Tibial nerve (tissue), 4 donors: ENCODE data around the gene ZNF254. TPM values are rescaled to one million over a fixed set of nuclear protein-coding genes. Genes with fewer than 3 reads are reported as not detected.

Experiments
- DNase-seq, 2 donors: peaks; one replicate each; pipeline ENCODE4 v3.0.0-alpha.2; 2019; ENCODE audit warnings: low spot score in 2 of 2
- H3K27ac ChIP-seq, 4 donors: fragments of 200-600 bp; sonication (generic) in 3 of 4; one replicate each; pipeline ENCODE4 v1.5.1; 2017 to 2019; ENCODE audit warnings: mild to moderate bottlenecking in 1 of 4
- H3K27me3 ChIP-seq, 2 donors: fragments of 200-600 bp; sonication (generic) in 1 of 2; one replicate each; pipeline versions ENCODE4 v1.5.1 to v1.6.0; 2017 to 2019
- H3K36me3 ChIP-seq, 3 donors: fragments of 200-600 bp; sonication (generic); one replicate each; pipeline ENCODE4 v1.5.1; 2018 to 2019
- H3K4me1 ChIP-seq, 4 donors: fragments of 200-600 bp; sonication (generic) in 3 of 4; one replicate each; pipeline ENCODE4 v1.5.1; 2017 to 2019
- H3K4me3 ChIP-seq, 4 donors: fragments of 200-600 bp; sonication (generic) in 3 of 4; one replicate each; pipeline ENCODE4 v1.5.1; 2017 to 2019; ENCODE audit warnings: mild to moderate bottlenecking in 1 of 4, moderate library complexity in 1 of 4
- H3K9me3 ChIP-seq, 4 donors: fragments of 200-600 bp; sonication (generic) in 3 of 4; one replicate each; pipeline ENCODE4 v1.5.1; 2017 to 2019
- WGBS, 2 donors: methylation state at CpG; one replicate each; pipeline ENCODE4 v1.1.5; 2018; 5-methylcytosine and 5-hydroxymethylcytosine counted together
- total RNA-seq, 4 donors: library from RNA; depleted of rRNA; stranded (reverse); fragments of >200 nt; gene quantifications; one replicate each; pipeline ENCODE4 v1.1.0, GENCODE V29; 2016
- TF ChIP-seq, protein P1 (sequence below), 5 experiments: fragments of 200-600 bp in 3 of 5; fragments of 450-650 bp in 2 of 5; sonication (generic) in 3 of 5; IDR thresholded peaks; one replicate each; pipeline ENCODE4 v1.5.1; 2016 to 2019; ENCODE audit warnings: antibody characterized with exemption in 5 of 5, mild to moderate bottlenecking in 3 of 5, moderate library complexity in 2 of 5

Gene ZNF254
- total RNA-seq, 4 donors from 2014 or later, result 15.6 to 21.9 (median 18.4) TPM

- Histone ChIP-seq H3K27me3 (no peaks in the 10 kb centered on the region), H3K36me3 (no peaks in the 10 kb centered on the region), H3K27ac (no peak overlapping the region), H3K4me3 (no peak overlapping the region), H3K9me3 (peaks cover 0 to 20% (median 0%) of the 10 kb centered on the region in 4 donors), H3K4me1 (no peaks in the 10 kb centered on the region)
- DNase-seq, result no peak
- WGBS, 2 donors, result 93 to 94% methylated on average over 13 to 15 of the region's 17 CpGs
- TF ChIP-seq, protein P1, sequence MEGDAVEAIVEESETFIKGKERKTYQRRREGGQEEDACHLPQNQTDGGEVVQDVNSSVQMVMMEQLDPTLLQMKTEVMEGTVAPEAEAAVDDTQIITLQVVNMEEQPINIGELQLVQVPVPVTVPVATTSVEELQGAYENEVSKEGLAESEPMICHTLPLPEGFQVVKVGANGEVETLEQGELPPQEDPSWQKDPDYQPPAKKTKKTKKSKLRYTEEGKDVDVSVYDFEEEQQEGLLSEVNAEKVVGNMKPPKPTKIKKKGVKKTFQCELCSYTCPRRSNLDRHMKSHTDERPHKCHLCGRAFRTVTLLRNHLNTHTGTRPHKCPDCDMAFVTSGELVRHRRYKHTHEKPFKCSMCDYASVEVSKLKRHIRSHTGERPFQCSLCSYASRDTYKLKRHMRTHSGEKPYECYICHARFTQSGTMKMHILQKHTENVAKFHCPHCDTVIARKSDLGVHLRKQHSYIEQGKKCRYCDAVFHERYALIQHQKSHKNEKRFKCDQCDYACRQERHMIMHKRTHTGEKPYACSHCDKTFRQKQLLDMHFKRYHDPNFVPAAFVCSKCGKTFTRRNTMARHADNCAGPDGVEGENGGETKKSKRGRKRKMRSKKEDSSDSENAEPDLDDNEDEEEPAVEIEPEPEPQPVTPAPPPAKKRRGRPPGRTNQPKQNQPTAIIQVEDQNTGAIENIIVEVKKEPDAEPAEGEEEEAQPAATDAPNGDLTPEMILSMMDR (IDR thresholded peaks at IDR 0.05), result no peak
Observed at GRCh38 chr19:24178207-24178606, 91.2 kb downstream of the ZNF254 start.

Other genes starting within 250 kb of the ZNF254 start
- gene ZNF726, start 172.3 kb upstream of the ZNF254 start, total RNA-seq, result under 1 TPM; 0.22 to 0.42 (median 0.35) TPM